Measurements from ENCODE around the gene RBM20.

Gene RBM20

DNA sequence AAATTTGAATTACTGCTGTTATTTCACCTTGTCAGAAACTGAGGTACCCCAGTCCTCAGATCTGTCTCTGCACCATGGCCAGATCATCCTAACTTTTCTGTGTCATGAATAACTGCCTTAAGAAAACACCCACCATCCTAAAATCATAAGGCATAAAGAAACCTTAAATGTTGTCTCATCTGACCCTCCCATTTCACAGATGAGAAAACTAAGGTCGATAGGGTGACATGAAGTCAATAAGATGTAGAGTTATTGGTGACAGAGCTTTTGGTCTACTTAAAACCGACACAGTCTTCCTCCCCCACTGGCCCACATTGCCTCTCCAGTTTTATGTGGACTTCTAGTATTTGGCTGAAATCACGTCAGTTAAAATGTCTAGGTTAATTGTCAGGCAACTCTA, 126.1 kb downstream of the RBM20 start:
- no peak for DNase-seq

DNA sequence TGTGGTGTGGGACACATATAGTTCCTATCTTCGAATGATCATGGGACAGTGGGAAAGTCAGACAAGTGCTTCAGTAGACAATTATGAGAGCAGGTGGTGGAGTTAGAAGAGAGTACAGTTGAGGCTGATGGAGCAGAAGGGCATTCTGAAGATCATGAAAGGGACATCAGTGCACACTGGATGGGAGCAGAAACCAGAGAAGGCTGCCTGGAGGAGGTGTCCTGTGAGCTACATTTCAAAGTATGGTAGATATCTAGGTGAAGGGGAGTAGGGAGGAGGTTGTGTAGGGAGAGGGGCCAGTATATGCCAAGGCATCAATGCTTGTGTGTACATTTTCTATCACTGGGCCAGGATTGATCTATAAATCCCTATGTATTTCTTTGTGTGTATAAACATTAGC, 127.3 kb downstream of the RBM20 start:
- DNase-seq = no peak

DNA sequence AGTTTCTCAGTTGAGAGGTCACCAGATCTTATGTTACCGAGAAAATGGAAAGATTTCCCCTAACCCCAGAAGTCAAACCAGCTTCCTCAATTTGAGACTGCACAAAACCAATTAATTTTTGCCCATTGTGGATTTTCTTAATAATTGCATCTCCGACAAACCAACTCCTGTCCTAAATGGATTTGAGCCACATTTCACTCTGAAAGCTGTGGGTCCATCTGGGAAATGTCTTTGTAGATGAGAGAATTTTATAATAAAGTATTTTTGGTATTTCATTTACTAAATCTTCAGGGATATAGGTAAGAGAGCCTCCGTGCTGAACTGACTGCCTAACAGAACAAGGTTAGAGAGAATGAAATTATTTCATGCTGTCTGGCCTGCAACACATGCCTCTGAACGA, 127.9 kb downstream of the RBM20 start:
- no peak for DNase-seq

DNA sequence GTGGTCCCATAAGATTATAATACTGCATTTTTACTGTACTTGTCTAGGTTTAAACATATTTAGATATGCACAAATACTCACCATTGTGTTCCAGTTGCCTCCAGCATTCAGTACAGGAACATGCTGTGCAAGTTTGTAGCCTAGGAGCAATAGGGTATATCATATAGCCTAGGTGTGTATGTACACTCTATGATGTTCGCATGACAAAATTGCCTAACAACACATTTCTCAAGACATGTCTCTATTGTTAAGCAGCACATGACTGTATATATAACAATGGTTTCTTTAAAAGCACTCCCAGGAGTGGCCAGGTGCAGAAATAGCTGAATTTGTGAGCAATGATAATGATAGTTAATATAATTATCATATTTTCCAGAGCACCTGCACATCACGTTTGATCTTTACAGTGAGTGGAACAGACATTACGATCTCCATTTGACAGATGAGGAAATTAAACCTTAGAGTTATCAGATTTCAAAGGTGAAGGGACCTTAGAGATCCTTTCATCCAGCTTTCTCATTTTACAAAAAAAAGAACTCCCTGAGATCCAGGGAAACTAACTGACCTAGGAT, 128.4 kb downstream of the RBM20 start:
- no peak for DNase-seq

DNA sequence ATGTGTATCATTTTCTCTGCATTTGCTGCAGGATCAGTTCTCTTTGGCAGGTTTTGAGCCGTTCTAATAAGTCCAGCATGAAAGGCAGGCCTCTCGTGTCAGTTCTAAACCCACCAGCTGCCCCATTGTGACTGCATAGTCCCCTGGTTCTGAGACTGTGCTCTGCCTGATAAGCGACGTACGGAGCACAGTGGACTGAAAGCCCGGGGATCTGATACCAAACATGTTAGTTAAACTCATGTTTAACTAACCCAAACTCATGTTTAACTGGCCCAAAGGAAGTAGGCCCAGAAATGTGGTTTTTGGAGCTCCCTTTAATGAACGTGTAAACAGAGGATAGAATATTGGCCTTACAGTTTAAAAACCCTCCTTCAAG, 129.5 kb downstream of the RBM20 start:
- no peak for DNase-seq

DNA sequence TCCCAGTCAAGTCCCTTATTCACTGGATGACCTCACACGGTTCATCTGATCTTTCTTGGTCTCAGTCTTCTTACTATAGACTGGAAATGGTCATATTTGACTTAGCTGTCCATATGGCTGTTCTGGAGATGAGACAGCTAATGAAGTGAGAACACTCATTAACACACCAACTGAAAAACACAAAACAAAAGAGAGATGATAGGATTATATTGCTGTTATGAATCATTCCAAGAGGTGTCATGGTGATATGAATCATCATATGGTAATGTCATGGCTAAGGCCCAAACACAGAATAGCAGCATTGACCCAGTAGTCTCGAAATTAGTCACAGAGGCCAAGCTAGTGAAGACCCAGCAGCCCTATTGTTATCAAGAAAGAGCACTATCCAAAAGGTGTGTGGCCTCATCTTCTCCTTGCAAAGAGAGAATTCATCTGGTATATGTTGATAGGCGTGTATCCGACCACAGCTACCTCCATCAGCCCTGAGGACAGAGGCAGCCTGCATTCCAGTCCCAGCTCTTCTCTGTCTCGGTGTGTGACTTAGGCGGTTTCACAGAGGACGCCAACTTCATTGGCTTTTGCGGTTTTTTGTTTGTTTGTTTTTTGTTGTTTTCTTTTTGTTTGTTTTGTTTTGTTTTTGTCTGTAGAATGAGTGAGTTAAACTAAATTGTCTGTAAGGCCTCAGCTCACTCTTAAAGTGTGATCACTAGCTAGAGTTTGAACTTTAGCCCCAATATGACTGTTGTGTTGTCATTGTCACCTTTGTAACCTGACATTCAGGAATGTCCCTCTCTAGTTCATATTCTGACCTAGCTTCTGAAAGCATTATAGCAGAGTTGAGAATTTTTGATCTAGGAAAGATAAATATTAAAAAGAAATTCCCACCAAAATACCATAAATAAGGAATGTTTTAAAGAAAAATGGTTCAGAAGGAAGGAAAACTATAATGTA, 130.2 kb downstream of the RBM20 start:
- DNase-seq = peak; percentile 41

DNA sequence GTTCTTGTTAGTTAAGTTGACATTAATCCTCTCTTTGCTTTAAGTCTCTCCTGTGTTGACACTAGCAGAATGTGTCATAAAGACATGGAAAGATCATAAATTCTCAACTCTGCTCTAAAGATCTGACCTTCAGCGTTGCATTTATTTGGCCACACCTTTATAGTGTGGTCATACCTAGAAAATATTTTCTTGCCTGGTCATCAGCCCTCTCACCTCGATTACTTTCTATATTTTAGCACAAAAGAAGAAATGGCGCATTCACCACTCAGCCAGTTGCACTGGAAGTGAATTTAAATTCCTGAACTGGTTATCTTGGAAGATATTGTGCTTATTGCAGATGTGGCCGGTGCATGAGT, 130.9 kb downstream of the RBM20 start:
- DNase-seq = no peak

DNA sequence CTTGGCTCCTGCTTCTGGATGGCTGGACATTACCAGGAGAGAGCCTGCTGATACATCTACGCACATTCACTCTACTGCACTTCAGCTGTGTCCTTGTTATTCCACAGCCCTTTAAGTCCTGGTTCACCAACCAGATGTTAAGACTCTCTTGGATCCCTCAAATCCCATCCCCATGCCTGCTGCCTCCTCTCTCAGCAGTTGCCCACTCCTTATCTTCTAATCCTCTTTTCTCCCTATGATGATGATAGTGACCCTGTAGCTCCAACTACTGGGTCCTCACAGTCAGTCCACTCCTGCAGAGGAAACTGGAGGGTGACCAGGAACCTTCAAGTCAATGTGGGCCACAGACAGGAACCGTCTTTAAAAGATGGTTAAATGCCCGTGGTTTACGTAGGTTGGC, 131.3 kb downstream of the RBM20 start:
- DNase-seq = no peak

DNA sequence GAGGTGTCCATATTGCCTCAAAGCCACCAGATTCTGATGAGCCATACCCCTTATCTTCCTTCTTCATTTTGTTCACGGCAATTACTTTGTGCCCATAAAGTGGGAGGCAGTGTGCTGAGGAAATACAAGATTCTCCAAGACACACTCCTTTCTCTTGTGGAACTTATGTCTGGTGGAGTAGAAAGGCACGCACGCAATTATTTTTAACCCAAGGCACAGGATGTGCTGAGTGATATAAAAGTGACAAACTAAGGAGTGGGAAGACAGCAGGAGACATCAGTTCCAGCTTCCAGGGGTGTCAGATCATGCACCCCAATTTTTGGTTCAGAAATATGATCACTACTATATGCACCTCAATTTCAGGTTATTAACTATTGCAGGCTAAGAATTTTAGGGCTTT, 132.9 kb downstream of the RBM20 start:
- DNase-seq = no peak

DNA sequence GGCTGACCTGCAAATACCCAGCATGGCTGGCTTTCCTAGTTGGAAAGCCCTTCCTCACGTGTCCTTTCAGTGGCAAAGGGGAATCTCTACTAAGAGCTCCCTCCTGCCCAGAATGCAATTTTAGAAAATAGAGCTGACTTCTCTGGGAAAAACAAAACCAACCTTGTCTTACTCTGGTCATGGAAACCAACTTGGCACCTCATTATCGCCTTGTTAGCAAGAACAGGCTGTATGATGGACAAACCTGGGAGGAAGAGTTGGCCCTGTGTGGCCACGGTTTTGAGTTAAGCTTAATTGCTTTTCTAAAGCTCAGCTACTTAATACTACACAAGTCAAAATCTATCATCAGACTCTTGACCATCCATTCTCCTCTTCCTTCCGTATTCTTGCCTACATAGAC, 133.5 kb downstream of the RBM20 start:
- no peak for DNase-seq

DNA sequence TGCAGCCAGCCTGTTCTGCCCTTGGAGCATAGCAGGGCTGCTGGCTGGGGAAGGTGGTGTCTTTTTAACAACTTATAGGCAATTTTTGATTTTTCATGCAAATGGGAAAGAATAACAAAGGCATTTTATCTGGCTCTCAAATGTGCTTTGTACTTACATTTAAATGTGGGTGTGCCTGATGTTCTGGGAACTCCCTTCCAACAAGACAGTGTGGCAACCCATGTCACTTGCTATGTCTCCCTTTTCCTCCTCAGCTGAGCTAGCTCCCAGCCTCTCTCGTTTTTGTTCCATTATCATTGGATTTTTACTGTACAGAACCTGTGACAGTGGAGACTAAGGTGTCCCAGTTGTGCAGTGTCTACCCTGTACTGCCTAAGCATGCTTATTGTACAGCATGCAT, 134.1 kb downstream of the RBM20 start:
- DNase-seq = no peak

DNA sequence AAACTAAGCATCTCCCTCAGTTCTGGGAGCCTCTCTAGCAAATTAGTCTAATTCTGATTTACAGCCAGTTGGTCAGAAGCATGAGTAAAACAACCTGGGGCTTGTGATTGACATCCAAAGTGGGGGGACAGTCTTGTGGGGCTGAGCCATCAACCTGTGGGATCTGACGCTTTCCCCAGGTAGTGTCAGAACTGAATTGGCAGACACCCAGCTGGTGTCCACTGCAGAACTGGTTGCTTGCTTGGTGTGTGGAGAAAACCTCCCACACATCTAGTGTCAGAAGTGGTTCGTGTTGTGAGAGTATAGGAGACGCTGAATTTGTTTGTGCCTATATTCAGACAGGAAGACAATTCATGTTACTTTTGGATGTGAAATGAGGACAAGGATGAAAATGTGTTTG, 135.4 kb downstream of the RBM20 start:
- no peak for DNase-seq

DNA sequence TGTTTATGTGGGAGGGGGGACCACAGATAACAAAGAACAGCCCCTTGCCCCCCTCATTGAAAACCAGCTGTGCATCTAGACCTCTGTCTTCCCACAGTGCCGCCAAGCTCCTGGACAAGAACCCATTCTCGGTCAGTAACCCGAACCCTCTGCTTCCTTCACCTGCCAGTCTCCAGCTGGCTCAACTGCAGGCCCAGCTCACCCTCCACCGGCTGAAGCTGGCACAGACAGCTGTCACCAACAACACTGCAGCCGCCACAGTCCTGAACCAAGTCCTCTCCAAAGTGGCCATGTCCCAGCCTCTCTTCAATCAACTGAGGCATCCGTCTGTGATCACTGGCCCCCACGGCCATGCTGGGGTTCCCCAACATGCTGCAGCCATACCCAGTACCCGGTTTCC, 136.6 kb downstream of the RBM20 start:
- DNase-seq = no peak

DNA sequence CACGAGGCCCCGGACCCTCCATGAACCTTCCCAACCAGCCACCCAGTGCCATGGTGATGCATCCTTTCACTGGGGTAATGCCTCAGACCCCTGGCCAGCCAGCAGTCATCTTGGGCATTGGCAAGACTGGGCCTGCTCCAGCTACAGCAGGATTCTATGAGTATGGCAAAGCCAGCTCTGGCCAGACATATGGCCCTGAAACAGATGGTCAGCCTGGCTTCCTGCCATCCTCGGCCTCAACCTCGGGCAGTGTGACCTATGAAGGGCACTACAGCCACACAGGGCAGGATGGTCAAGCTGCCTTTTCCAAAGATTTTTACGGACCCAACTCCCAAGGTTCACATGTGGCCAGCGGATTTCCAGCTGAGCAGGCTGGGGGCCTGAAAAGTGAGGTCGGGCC, 137.0 kb downstream of the RBM20 start:
- DNase-seq = no peak

DNA sequence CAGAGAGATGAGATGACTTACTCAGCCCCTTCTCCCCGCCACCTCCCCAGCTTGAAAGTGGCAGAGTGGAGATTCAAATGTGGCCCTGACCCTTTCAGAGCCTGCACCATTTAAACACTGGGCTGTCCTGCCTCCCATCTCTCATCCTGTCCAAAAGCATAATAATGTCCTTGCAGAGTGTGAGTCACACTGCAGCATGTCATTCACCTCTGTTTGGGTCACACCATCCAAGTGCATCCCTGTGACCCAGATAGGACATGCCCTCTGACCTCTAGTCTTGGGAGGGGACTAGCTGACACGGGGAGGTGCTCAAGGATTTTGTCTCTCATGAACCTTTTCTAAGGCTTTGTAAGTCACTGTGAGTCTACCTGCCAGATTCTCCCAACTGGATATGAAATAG, 138.5 kb downstream of the RBM20 start:
- DNase-seq = no peak

DNA sequence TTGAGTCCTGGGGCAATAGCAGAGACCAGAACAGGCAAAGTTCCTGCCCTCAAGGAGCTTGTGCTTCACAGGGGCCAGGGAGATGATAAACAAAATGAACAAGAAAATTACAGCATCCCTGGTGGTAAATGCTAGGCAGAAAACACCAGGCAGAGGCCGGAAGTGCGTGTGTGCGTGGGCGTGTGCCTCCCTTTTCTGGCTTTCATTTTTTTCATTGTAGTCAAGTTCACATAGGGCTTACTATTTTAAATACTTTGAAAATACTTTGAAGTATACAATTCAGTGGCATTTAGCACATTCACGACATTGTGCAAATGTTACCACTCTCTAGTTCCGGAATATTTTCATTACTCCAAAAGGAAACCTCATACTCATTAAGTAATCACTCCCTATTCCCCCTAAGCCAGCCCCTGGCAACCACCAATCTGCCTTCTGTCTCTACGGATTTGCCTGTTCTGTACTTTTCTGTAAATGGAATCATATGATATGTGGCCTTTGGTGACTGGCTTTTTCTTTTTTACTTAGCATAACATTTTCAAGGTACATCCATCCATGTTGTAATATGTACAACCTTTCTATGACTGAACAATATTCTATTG, 139.5 kb downstream of the RBM20 start:
- peak; percentile 70 for DNase-seq

DNA sequence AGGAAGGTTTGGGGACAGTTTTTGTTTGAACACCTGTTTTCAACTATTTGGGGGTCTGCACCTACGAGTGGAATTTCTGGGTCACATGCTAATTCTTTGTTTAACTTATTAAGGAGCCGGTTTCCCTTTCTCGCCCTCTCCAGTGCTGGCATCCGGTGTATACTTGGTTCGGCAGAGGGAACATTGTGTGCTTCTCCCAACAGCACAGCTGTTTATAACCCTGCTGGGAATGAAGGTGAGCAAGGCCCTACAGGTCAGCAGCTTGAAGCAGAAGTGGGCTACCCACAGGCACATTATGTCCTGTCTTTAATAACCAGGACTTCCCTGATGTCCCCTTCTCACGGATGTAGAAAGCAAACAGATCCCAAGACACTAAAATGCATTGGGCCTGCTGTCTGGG, 140.1 kb downstream of the RBM20 start:
- no peak for DNase-seq

DNA sequence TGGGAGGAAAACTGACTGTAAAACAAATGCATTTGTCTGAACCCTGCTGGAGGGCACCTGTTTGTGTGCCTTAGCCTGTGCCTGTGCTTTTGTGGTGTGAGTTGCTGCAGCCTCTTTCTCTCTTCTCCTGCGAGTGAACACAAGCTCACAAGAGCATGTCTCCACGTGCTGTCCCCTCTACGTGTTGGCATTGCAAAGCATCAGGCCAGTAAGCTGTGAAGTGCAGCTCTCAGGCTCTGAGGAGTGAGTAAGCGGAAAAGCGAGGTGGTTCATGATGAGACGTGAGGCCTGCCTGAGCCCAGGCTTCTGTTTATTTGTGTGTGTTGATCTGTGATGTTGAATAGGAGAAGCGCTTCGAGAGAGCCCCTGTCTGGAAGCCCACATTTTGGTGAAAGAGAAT, 142.0 kb downstream of the RBM20 start:
- DNase-seq = no peak

DNA sequence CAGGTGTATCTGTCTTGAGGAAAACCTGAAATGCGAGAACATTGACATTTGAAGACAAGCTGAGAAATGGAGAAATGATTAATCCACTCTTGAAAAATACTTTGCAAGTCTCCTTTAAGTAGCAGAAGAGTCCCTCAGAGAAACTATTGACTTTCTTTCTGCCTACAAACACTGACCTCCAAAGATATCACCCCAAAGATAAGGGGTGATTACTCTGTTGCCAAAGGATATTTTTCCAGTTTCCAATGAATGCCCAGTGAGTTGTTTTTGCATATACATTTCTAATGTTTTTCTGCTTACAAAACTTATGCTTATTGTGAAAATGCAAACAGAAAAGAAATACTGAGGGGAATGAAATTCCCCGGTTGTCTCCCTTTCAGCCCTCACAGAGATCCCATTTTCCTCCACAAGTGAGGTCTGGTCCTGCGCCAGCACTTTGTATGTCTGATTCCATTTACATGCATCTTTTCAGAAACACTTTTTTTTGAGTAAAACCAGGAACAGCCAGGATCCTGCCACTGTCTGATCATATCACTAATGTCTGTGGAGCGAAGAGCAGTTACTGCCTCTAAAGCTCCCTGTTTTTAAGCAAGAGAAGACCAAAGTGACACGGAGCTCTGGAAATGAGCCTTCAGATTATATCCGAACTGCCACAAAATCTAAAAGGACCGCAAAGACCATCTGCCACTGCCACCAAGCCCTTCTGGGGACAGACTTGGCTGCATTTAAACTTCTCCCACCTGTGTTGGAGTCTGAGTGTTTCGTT, 144.7 kb downstream of the RBM20 start:
- no peak for DNase-seq

DNA sequence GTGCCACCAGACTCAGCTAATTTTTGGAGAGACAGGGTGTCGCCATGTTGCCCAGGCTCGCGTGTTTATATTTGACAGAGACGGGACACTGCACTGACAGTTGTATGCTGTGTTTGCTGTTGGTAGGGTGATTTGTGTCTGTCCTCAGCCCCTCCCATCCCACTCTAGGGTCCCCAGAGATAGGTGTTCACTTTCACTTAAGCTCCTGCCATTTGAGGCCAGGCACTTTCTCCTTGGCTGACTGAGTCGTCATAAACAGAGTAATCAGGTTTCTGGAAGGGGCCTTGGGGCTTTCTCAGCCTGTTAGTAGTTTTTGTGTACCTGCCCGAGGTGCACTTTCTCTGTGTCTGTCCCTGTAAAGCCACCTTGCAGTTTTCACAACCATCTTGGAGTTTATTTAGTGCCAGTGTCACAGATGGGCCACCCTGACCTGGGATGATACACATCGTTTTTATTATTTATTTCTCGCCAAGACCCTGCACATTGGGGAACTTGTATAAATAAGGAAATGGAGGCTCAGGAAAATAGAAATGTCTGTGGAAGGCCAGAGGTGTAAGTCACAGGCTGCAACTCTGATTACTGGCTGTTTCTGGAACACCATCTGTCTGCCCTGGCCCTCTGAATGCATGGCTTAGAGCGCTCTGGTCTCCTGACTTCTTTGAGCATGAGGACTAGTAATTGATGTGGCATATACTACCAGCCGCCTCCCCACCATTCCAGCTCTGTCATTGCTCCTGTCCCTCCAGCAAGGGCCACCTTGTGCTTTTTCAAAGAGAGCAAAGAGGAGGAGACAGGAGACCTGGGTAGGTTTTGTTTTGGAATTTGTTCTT, 145.7 kb downstream of the RBM20 start:
- DNase-seq = no peak

DNA sequence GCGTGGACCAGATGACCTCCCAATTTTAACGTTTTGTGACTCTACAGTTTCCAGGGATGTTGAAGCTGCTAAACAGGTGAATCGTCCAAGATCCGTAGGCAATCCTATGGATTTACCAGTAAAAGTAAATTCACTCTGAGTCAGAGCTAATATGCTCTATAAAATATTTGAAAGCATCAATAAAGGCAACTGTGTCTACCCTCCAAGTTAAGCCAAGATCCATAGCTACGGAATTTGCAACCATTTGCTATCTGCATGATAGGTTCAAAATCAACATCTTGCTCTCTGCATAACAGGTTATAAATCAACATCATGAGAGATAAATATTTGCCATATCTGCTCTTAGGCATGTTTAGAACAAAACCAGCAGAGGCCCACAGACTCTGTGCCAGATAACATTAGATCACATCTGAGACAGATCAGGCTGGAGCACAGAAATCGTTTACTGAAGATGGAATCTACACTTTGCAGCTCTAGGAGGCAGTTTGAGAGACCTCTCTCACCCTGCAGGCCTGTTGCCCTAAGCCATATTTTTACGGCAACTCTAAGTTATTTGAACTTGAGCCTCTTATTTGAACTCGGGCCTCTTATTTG, 146.9 kb downstream of the RBM20 start:
- no peak for DNase-seq

DNA sequence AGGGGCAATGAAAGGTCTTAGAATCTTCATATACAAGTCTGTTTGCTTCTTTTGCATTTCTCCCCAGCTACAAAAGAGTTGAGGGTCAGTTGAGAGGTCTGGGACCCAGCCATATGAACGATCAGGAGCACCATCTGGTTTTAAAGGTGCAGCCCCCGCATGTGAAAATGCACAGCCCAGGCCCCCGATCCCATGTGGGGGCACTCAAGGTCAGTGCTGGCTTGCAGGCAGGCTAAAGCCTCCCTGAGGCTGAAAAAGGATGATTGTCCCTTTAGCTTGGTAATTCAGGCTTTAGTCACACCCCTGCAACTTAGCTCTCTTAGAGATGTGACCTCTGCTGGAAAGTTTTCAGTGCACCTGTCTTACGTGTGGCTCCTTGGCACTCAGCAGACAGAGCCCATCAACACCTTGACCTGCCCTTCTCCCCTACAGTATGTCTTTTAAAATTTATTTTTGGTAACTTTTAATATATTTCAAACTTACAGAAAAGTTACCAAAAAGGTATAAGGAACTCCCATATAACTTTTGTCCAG, 147.5 kb downstream of the RBM20 start:
- no peak for DNase-seq
